ENCODE results near the gene CLEC2L.
"Not testable (repeated sequence)": the region's sequence is repeated elsewhere in the genome, so short reads cannot be mapped to it uniquely, and the experiment has no call there.

CLEC2L gene

DNA sequence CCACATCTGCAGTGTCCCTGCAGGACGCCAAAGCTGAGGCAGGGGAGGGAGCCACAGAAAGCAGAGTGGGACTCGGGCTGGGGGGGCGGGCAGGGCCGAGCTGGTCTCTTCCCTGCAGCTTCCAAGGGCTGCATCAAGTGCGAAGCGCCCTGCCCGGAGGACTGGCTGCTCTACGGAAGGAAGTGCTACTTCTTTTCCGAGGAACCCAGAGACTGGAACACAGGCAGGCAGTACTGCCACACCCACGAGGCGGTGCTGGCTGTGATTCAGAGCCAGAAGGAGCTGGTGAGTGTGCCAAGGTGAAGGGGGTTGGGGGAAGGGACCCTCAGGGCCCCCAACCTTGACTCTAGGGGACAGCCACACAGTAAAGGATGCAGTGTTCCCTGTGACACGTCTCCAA, 16.7 kb downstream of the CLEC2L start:
- DNase-seq (ENCODE audit: insufficient read length) (no peak), FAIRE-seq (no peak)
- no peak for TF ChIP-seq TAF1 (IDR thresholded peaks at IDR 0.05; ENCODE audit: borderline replicate concordance, low read depth, low read length)
- no peak for TF ChIP-seq POLR2A (IDR thresholded peaks at IDR 0.05; ENCODE audit: low read depth, low read length)
- TF ChIP-seq POLR2AphosphoS5 (IDR thresholded peaks at IDR 0.05; ENCODE audit: low read depth, low read length): no peak

- no peak for TF ChIP-seq TAF1 (IDR thresholded peaks at IDR 0.05; ENCODE audit: borderline replicate concordance, low read depth, low read length)
- TF ChIP-seq POLR2AphosphoS5 (IDR thresholded peaks at IDR 0.05; ENCODE audit: low read depth, low read length): no peak
- TF ChIP-seq POLR2A (IDR thresholded peaks at IDR 0.05; ENCODE audit: low read depth, low read length): no peak
- DNase-seq (ENCODE audit: insufficient read length) (no peak), FAIRE-seq (no peak)
Measured at GRCh38 chr7:139541600-139542307, 18.3 kb downstream of the CLEC2L start.

DNA sequence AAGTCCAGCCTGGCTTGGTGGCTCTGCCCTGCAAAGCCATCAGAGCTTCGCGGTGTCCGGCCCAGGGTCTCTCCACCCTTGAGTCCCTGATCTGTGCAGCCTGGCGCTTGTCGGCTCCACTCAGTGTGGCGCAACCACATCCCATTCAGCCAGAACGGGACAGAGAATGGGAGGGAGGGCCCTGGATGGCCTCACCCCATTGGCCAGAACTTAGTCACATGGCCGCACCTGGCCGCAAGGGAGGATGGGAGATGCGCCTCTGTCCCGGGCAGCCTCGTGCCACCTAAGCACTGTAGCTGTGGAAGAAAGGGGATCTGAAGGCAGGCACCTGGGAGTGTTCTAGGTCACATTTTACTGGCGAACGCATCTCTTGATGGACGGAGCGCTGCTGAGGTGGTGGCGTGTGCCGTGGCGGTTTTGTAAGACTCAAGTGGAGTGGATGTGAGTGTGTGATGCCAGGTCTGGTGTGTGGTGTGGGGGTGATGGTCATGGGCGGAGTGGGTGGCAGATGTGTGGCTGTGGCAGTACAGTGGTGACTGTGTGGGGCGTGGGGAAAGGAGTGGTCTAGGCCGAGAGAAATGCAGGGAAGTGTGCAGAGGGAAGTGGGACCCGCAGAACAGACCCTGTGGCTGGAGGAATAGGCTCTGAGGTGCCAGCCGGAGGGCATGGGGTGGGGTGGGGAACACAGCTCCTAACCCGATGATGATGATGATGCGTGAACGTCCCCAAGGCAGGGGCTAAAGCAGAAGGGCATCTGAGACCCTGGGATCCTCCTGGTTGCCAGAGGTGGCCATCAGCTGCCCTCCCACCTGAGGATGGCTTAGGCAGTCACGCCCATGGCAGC, 19.0 kb downstream of the CLEC2L start:
- no peak for FAIRE-seq
- DNase-seq (ENCODE audit: insufficient read length): no peak
- TF ChIP-seq POLR2AphosphoS5 (IDR thresholded peaks at IDR 0.05; ENCODE audit: low read depth, low read length): no peak
- TF ChIP-seq POLR2A (IDR thresholded peaks at IDR 0.05; ENCODE audit: low read depth, low read length): no peak
- no peak for TF ChIP-seq TAF1 (IDR thresholded peaks at IDR 0.05; ENCODE audit: borderline replicate concordance, low read depth, low read length)

DNA sequence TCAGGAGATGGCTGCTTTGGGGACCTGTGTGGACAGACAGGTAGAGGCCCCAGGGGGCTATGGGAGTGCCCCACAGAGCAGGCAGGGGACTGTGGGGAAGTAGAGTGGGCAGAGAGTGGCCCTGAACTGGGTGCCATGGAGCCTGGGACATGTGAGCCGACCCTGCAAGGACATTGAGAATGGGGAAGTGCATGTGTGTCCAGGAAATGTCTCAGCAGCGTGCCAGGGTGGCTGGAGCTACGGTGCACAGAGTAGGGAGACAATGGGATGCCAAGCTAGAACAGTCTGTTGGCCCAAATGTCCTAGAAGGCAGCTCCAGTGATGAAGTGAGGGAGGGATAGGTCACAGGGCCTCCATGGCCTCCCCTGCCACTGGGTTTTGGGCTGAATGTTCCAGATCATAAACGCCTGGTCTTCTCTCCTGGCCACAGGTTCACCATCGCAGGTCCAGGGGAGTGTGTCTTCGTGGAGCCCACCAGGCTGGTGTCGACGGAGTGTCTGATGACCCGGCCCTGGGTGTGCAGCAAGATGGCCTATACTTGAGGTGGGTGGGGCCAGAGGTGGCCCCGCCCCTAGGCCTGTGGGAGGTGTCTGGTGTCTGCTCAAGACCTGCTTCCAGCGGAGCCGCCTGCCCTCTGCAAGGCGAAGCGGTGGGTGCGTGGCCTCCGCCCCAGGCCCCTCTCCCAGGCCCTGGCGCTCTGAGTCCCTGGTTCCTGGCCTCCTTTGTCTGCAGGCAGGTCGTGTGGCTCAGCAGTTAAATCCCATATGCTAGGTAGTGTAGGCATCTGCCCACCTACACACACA, 20.5 kb downstream of the CLEC2L start:
- FAIRE-seq (no peak), DNase-seq (ENCODE audit: insufficient read length) (no peak)
- TF ChIP-seq POLR2AphosphoS5 (IDR thresholded peaks at IDR 0.05; ENCODE audit: low read depth, low read length): no peak
- no peak for TF ChIP-seq POLR2A (IDR thresholded peaks at IDR 0.05; ENCODE audit: low read depth, low read length)
- no peak for TF ChIP-seq TAF1 (IDR thresholded peaks at IDR 0.05; ENCODE audit: borderline replicate concordance, low read depth, low read length)

DNA sequence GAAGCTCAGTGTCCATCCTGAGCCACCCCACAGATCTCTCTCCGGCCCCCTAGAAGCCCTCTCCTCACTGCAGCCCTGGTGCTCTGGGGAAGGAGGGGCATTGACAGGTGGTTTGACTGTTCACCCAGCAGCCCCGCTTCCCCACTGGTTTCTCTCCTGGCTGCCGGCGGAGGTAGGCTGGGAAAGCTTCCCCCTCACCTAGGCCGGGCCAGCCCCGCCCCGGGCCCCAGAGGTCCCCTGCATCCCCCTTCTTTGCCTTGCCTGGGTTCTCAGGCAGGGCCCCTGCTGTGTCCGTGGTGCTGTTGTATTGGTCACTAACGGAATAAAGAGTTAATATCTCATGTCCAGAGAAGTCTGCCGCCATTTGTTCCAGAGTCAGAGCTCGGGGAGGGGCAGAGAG, 21.2 kb downstream of the CLEC2L start:
- DNase-seq (ENCODE audit: insufficient read length): no peak
- TF ChIP-seq TAF1 (IDR thresholded peaks at IDR 0.05; ENCODE audit: borderline replicate concordance, low read depth, low read length): no peak
- TF ChIP-seq POLR2A (IDR thresholded peaks at IDR 0.05; ENCODE audit: low read depth, low read length): no peak
- no peak for TF ChIP-seq POLR2AphosphoS5 (IDR thresholded peaks at IDR 0.05; ENCODE audit: low read depth, low read length)
- FAIRE-seq: no peak

GRCh38 chr7:139548302-139549028, 25.0 kb downstream of the CLEC2L start:
- DNase-seq (ENCODE audit: insufficient read length) (no peak), FAIRE-seq (no peak)
- TF ChIP-seq POLR2A (IDR thresholded peaks at IDR 0.05; ENCODE audit: low read depth, low read length): no peak
- TF ChIP-seq POLR2AphosphoS5 (IDR thresholded peaks at IDR 0.05; ENCODE audit: low read depth, low read length): no peak
- no peak for TF ChIP-seq TAF1 (IDR thresholded peaks at IDR 0.05; ENCODE audit: borderline replicate concordance, low read depth, low read length)

GRCh38 chr7:139553991-139554700, 30.7 kb downstream of the CLEC2L start:
- not testable (repeated sequence) for FAIRE-seq; DNase-seq (ENCODE audit: insufficient read length)

GRCh38 chr7:139557857-139558581, 34.5 kb downstream of the CLEC2L start:
- DNase-seq (ENCODE audit: insufficient read length) (no peak), FAIRE-seq (no peak)
- TF ChIP-seq POLR2A (IDR thresholded peaks at IDR 0.05; ENCODE audit: low read depth, low read length) (no peak), POLR2AphosphoS5 (IDR thresholded peaks at IDR 0.05; ENCODE audit: low read depth, low read length) (no peak), TAF1 (IDR thresholded peaks at IDR 0.05; ENCODE audit: borderline replicate concordance, low read depth, low read length) (no peak)

- FAIRE-seq (no peak), DNase-seq (ENCODE audit: insufficient read length) (no peak)
Measured at GRCh38 chr7:139559364-139560105, 36.0 kb downstream of the CLEC2L start.

More at GRCh38 chr7:139559364-139560105, 36.0 kb downstream of the CLEC2L start:
- no peak for TF ChIP-seq POLR2AphosphoS5 (IDR thresholded peaks at IDR 0.05; ENCODE audit: low read depth, low read length)
- no peak for TF ChIP-seq POLR2A (IDR thresholded peaks at IDR 0.05; ENCODE audit: low read depth, low read length)
- TF ChIP-seq TAF1 (IDR thresholded peaks at IDR 0.05; ENCODE audit: borderline replicate concordance, low read depth, low read length): no peak

Data from GM12892 (cell line).